Loucy (cell line): ENCODE data around the gene CCNA2.

Experiments used
- H2AFZ ChIP-seq: fragments of 200-600 bp; sonication (generic); 2 replicates; pipeline ENCODE4 v1.6.0; 2016; ENCODE audit warnings: antibody characterized with exemption, mild to moderate bottlenecking, low read length, moderate library complexity
- H3F3A ChIP-seq: fragments of 200-600 bp; 2 replicates; pipeline ENCODE4 v1.6.0; 2016; ENCODE audit warnings: antibody characterized with exemption, low read depth, mild to moderate bottlenecking
- H3K27me3 ChIP-seq: fragments of 200-600 bp; sonication (generic); 2 replicates; pipeline ENCODE4 v1.6.1; 2014; ENCODE audit warnings: low read length, mild to moderate bottlenecking; ENCODE audit not compliant: insufficient read depth, poor library complexity, severe bottlenecking
- H3K36me3 ChIP-seq: fragments of 200-600 bp; sonication (generic); 2 replicates; pipeline ENCODE4 v1.6.1; 2016; ENCODE audit warnings: low read length; ENCODE audit not compliant: insufficient read depth
- H3K4me1 ChIP-seq: fragments of 200-600 bp; sonication (generic); 2 replicates; pipeline ENCODE4 v1.5.1; 2014; ENCODE audit warnings: low read length, mild to moderate bottlenecking; ENCODE audit not compliant: insufficient read depth, poor library complexity, severe bottlenecking
- H3K4me2 ChIP-seq: fragments of 200-600 bp; sonication (generic); 2 replicates; pipeline ENCODE4 v1.6.0; 2014; ENCODE audit warnings: antibody characterized with exemption, low read length, low read depth, mild to moderate bottlenecking; ENCODE audit not compliant: poor library complexity, severe bottlenecking
- H3K4me3 ChIP-seq: fragments of 200-600 bp; sonication (generic); 2 replicates; pipeline ENCODE4 v1.5.1; 2014; ENCODE audit warnings: low read length, mild to moderate bottlenecking, mixed read lengths; ENCODE audit not compliant: poor library complexity, severe bottlenecking
- H3K79me2 ChIP-seq: fragments of 200-600 bp; sonication (generic); 2 replicates; pipeline ENCODE4 v1.6.1; 2014; ENCODE audit warnings: low read length; ENCODE audit not compliant: insufficient read depth
- H3K9ac ChIP-seq: fragments of 200-600 bp; sonication (generic); 2 replicates; pipeline ENCODE4 v1.6.0; 2014; ENCODE audit warnings: mild to moderate bottlenecking, low read depth, low read length, moderate library complexity; ENCODE audit not compliant: poor library complexity, severe bottlenecking
- H3K9me2 ChIP-seq: fragments of 200-600 bp; sonication (generic); replicated peaks from 2 replicates; pipeline ENCODE4 v1.6.1; 2016; ENCODE audit warnings: low read depth, low read length, mixed read lengths
- H3K9me3 ChIP-seq: fragments of 200-600 bp; sonication (generic); 2 replicates; pipeline ENCODE4 v1.6.1; 2014; ENCODE audit warnings: mild to moderate bottlenecking, antibody characterized with exemption, low read length, low read depth; ENCODE audit not compliant: insufficient read depth
- H4K20me1 ChIP-seq: fragments of 200-600 bp; sonication (generic); 2 replicates; pipeline ENCODE4 v1.6.0; 2014; ENCODE audit warnings: antibody characterized with exemption, low read length, mild to moderate bottlenecking; ENCODE audit not compliant: insufficient read depth, poor library complexity, severe bottlenecking
- EZH2phosphoT487 ChIP-seq: fragments of 200-600 bp; IDR thresholded peaks from 2 replicates; pipeline ENCODE4 v1.6.1; 2018; ENCODE audit warnings: antibody characterized with exemption, mild to moderate bottlenecking, moderate library complexity, borderline replicate concordance
- TF ChIP-seq, protein P1 (sequence below): fragments of 200-600 bp; sonication (generic); conservative IDR thresholded peaks from 2 replicates; pipeline ENCODE4 v1.5.1; 2014; ENCODE audit warnings: mild to moderate bottlenecking, antibody characterized with exemption, low read length

Gene CCNA2

DNA sequence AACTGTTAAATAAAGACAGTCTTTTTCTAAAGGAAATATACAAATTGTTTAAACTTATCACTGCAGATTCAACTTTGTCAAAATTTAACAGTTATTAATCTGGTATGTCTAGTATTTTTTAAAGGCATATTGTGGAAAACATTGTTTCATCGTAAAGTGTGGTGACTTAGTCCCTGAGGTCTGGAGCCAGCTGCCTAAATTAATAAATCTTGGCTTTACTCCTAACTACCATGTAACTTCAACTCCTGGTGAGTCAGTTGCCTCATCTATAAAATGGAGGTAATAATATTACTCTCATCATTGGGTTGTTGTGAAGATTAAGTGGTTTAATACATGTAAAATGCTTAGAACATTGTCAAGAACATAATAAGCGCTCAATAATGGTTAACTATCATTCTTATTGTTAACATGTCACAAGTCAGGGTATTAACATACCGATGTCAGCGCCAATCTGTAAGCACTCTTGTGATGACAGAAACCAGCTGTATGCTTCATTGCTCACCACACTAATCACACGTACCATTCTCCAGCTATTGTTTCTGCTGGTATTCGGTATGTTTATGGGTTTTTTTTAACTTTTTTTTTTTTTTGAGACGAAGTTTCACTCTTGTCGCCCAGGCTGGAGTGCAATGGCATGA lies 44.6 kb downstream of the CCNA2 start:
- Histone ChIP-seq H3K4me2 (no peak overlapping the region), H3K79me2 (no peaks in the 10 kb centered on the region), H2AFZ (no peak overlapping the region), H3K9me2 (no peaks in the 10 kb centered on the region), H3K4me3 (no peak overlapping the region), H3K27me3 (no peaks in the 10 kb centered on the region), H3K9me3 (no peaks in the 10 kb centered on the region), H3K9ac (no peak overlapping the region), H3F3A (no peaks in the 10 kb centered on the region), H4K20me1 (no peaks in the 10 kb centered on the region), H3K4me1 (no peaks in the 10 kb centered on the region), H3K36me3 (no peaks in the 10 kb centered on the region)
- TF ChIP-seq EZH2phosphoT487, result no peak
- TF ChIP-seq, protein P1, sequence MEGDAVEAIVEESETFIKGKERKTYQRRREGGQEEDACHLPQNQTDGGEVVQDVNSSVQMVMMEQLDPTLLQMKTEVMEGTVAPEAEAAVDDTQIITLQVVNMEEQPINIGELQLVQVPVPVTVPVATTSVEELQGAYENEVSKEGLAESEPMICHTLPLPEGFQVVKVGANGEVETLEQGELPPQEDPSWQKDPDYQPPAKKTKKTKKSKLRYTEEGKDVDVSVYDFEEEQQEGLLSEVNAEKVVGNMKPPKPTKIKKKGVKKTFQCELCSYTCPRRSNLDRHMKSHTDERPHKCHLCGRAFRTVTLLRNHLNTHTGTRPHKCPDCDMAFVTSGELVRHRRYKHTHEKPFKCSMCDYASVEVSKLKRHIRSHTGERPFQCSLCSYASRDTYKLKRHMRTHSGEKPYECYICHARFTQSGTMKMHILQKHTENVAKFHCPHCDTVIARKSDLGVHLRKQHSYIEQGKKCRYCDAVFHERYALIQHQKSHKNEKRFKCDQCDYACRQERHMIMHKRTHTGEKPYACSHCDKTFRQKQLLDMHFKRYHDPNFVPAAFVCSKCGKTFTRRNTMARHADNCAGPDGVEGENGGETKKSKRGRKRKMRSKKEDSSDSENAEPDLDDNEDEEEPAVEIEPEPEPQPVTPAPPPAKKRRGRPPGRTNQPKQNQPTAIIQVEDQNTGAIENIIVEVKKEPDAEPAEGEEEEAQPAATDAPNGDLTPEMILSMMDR, result no peak

DNA sequence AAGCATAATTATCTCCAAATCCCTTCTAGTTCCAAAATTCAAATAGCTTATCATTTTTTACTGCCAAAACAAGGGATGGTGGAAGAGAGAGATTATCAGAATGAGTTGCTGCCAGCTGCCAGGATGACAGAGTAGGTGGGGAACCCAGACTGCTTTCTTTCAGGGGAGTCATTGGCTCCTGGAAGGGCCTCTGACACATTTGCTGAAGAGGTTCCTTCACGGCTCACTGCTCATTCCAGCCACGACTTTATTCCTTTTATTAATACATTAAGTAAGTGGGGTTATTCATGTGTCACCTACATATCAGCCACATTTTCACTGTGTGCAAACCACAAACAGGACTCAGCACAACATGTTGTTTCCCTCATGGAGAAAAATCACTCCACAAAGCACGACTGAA lies 46.1 kb downstream of the CCNA2 start:
- no peak overlapping the region for H3K4me2 ChIP-seq
- no peaks in the 10 kb centered on the region for H3K36me3 ChIP-seq
- H3K4me1 ChIP-seq, result no peaks in the 10 kb centered on the region
- H4K20me1 ChIP-seq, result no peaks in the 10 kb centered on the region
- H3K9me3 ChIP-seq, result no peaks in the 10 kb centered on the region
- no peaks in the 10 kb centered on the region for H3K79me2 ChIP-seq
- H3K9ac ChIP-seq, result no peak overlapping the region
- H3K27me3 ChIP-seq, result no peaks in the 10 kb centered on the region
- no peak overlapping the region for H3K4me3 ChIP-seq
- no peaks in the 10 kb centered on the region for H3K9me2 ChIP-seq
- TF ChIP-seq, protein P1, result no peak
- no peak for TF ChIP-seq EZH2phosphoT487
- no peak overlapping the region for H2AFZ ChIP-seq
- H3F3A ChIP-seq, result no peaks in the 10 kb centered on the region

DNA sequence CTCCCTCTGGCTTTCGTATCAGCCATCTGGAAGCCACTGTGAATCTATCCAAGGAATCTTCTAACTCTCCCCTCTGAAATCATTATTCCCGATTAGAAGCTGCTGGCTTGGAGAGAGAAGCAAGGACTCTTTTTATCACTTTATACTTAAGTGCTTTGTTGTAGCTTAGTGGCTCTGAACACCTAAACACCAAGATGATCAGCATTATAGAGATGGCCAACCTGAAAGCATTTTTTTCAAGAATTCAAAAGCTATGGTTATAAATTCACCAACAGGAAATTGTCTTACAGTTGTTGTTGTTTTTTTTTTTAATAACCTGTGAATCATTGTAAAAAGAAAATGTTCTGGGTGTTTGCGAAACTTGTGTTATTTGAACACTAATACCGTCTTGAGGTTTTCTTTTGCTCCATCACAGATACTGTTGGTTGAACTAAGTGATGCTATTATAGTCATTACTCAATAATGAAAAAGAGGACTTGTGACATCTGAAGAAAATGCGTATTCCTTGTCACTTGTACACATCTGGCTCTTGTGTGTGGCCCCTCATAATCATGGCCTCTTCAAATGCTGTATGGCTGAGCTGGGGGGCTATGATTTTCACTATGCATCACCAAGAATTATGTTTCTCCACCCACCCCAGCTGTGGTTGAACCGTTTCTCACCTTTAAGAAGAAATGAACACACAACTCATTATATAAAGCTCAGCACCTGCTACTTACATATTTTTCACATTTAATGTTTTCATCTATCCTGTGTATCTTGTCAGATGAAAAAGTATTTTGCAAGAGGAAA lies 46.9 kb downstream of the CCNA2 start:
- Histone ChIP-seq H3K4me2 (no peak overlapping the region), H3K9me3 (no peaks in the 10 kb centered on the region), H3K36me3 (no peaks in the 10 kb centered on the region), H3K4me3 (no peak overlapping the region), H3K27me3 (no peaks in the 10 kb centered on the region), H2AFZ (no peak overlapping the region), H3F3A (no peaks in the 10 kb centered on the region), H4K20me1 (no peaks in the 10 kb centered on the region), H3K4me1 (no peaks in the 10 kb centered on the region), H3K9ac (no peak overlapping the region), H3K79me2 (no peaks in the 10 kb centered on the region), H3K9me2 (no peaks in the 10 kb centered on the region)
- TF ChIP-seq, protein P1, result no peak
- TF ChIP-seq EZH2phosphoT487, result no peak
